GM12891 (cell line): Measurements from ENCODE around the gene AFAP1.

Experiments
- DNase-seq: peaks from one replicate; pipeline ENCODE4 v3.0.0; 2011; ENCODE audit warnings: low spot score; ENCODE audit not compliant: insufficient read length
- FAIRE-seq: peaks from 2 replicates; lab custom pipeline; 2011; peaks lifted over from hg19 to GRCh38; lab: Jason Lieb, UNC
- PAX5 ChIP-seq: IDR thresholded peaks from 2 replicates; pipeline ENCODE4 v1.6.1; 2011; ENCODE audit warnings: low read length, moderate library complexity, mild to moderate bottlenecking; ENCODE audit not compliant: insufficient read depth, severe bottlenecking
- POLR2A ChIP-seq: IDR thresholded peaks from 2 replicates; pipeline ENCODE4 v1.6.1; 2011; ENCODE audit warnings: low read depth, low read length, control low read depth
- POLR2AphosphoS5 ChIP-seq: IDR thresholded peaks from 2 replicates; pipeline ENCODE4 v1.6.1; 2011; ENCODE audit warnings: low read depth, low read length, control low read depth
- POU2F2 ChIP-seq: IDR thresholded peaks from 2 replicates; pipeline ENCODE4 v1.6.1; 2011; ENCODE audit warnings: low read depth, mild to moderate bottlenecking, control low read depth, low read length, moderate library complexity
- SPI1 ChIP-seq: IDR thresholded peaks from 2 replicates; pipeline ENCODE4 v1.6.1; 2011; ENCODE audit warnings: low read depth, low read length, control low read depth
- TAF1 ChIP-seq: IDR thresholded peaks from 2 replicates; pipeline ENCODE4 v1.6.1; 2011; ENCODE audit warnings: low read depth, low read length, control low read depth

Gene AFAP1

DNA sequence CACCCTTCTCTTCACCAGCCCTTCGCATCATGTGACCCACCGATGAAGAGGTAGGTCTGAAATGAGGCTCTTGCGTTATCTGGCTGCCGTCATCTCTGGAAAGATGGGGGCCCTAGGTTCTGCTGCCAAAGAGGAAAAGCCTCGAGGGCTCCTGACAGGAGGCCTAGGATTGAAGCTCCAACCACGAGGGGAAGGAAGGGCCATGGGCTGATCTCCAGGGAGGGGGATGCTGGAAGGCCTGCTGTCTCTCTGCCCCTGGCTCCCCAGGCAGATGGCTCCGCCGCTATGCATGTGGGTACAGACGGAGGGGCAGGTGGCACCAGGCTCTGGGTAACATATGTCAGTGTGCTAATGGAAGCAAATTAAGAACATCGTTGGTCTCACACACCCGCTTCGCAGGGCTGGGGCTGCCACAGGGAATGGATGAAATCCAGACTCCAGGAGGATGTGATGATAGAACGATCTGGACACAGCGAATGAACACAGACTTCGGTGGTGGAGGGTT lies 44.9 kb downstream of the AFAP1 start:
- DNase-seq: no peak
- FAIRE-seq: no peak
- TF ChIP-seq POLR2A (no peak), POLR2AphosphoS5 (no peak), PAX5 (no peak), POU2F2 (no peak), SPI1 (no peak), TAF1 (no peak)

DNA sequence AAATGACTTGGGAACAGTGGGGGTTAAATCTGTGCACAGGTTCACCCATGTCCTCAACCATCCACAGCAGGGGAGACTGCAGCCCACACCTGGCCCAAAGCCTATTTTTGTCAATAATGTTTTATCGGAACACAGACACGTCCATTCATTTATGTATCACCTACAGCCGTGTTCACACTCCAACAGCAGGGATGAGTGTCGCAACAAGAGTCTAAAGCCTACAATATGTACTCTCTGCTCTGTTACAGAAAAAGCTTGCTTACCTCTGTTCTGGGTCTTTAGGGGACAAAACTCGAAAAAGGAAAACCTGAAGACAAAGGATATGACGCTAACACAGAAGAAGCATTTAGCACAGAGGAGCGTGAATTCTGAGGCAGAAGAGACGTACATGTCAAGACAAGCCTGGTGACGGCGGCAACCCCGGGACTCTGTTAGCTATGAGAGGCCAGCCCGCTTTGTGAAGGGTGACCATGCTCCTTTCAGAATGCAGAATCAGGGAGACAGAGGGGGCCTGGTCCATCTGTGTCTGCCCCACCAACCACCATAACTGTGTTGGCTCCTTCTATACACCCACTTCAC lies 45.5 kb downstream of the AFAP1 start:
- no peak for DNase-seq
- TF ChIP-seq TAF1 (no peak), POU2F2 (no peak), PAX5 (no peak), POLR2AphosphoS5 (no peak), SPI1 (no peak), POLR2A (no peak)
- no peak for FAIRE-seq

DNA sequence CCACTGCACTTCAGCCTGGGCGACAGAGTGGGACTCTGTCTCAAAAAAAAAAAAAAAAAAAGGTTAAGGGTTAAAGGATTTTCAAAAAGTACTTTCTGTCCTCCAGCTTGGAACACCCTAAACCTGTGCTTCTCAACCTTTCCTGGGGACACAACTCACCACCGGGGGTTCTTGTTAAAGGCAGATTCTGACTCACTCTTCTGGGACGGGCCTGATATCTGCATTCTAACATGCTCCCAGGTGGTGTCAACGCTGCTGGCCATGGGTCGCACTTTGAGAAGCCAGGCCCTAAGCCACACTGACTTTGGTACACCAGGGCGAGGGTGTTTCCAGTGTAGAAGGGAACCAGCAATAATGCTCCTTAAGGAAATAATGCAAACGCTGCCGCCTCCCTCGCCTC lies 46.1 kb downstream of the AFAP1 start:
- DNase-seq: no peak
- TF ChIP-seq SPI1 (no peak), PAX5 (no peak), TAF1 (no peak), POLR2A (no peak), POLR2AphosphoS5 (no peak), POU2F2 (no peak)
- no peak for FAIRE-seq

DNA sequence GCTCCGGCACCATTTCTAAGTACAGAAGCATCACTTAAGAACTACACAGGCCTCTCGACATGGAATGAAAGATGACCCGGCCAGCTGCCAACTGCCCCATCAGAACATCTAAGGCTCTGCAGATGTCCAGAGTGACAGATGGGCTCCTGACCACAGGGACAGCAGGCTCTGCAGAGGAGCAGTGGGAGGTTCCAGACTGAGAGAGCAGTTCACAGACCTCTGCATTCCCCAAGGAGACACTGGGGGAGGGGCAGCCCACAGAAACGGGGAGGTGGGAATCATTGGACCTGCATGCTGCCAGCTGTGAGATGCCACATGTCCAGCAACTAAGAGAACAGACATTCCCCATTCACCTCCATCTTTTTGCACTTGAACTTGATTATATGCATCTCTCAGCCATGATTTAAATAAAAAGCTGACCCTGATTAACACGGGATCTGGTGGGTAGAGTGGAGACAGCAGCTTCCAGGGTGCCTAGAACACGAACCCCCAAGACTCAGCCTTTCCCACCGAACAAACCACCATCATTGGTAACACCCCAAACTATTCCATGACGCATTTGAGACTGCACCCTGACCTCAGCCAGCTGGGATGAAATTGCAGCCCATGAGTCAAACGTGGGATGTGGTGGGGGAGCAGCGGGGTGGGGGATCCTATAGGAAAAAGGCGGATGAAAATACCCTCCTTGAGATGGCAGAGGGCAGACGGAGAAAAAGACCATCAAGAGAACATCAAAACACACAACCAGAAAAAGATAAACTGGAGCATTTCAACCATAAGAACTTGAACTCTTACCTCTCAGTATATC lies 47.2 kb downstream of the AFAP1 start:
- DNase-seq (no peak), FAIRE-seq (no peak)
- no peak for TF ChIP-seq POLR2AphosphoS5
- no peak for TF ChIP-seq SPI1
- TF ChIP-seq POLR2A: no peak
- TF ChIP-seq PAX5: no peak
- no peak for TF ChIP-seq TAF1
- TF ChIP-seq POU2F2: no peak

DNA sequence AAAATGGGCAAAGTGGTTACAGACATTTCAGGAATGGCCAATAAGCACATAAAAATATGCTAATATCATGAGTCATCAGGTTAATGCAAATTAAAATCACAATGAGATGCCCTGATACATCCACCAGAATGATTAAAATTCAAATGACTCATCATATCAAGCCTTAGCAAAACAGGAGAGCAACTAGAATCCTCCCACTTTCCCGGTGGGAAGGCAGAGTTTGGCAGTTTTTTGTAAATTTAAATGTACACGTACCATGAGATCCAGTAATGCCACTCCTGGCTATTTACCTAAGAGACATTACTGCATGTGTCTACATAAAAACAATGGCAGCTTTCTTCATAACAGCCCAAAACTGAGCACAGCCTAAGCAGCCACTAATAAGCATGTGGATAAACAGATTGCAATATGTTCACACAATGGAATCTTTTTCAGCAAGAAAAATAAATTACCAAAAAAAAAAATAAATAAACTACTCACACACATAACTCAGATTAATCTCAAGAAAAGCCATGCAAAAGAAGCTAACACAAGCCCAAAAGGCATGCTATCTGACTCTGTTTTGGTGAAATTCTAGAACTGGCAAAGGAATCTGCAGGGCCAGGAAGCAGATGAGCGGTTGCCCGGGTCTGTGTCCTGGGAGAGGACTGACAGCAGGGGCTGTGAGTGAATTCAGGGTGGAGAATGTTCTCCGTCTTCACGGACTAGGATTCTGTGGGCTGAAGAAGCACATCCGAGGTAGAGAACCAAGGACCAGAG lies 48.8 kb downstream of the AFAP1 start:
- FAIRE-seq (no peak), DNase-seq (no peak)
- TF ChIP-seq TAF1: no peak
- no peak for TF ChIP-seq PAX5
- no peak for TF ChIP-seq POU2F2
- TF ChIP-seq POLR2AphosphoS5: no peak
- TF ChIP-seq POLR2A: no peak
- TF ChIP-seq SPI1: no peak

DNA sequence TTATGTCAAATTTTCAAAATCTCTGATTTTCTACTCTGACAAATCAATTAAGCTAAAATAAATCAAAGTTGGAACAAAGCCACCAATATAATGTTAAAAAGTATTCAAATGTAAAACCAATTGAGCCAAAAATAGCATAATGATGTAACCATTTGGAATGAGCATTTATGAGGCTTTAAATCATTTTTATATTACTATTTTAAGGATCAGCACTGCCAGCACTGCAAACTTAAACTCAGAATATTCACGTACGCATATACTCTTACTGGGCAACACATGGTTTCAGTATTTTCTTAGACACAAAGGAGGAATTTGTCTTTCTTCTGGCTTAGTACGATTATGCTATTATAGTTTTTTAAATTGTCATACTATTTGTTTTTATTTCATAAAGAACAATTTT lies 52.2 kb downstream of the AFAP1 start:
- FAIRE-seq: no peak
- TF ChIP-seq POU2F2 (no peak), POLR2AphosphoS5 (no peak)

DNA sequence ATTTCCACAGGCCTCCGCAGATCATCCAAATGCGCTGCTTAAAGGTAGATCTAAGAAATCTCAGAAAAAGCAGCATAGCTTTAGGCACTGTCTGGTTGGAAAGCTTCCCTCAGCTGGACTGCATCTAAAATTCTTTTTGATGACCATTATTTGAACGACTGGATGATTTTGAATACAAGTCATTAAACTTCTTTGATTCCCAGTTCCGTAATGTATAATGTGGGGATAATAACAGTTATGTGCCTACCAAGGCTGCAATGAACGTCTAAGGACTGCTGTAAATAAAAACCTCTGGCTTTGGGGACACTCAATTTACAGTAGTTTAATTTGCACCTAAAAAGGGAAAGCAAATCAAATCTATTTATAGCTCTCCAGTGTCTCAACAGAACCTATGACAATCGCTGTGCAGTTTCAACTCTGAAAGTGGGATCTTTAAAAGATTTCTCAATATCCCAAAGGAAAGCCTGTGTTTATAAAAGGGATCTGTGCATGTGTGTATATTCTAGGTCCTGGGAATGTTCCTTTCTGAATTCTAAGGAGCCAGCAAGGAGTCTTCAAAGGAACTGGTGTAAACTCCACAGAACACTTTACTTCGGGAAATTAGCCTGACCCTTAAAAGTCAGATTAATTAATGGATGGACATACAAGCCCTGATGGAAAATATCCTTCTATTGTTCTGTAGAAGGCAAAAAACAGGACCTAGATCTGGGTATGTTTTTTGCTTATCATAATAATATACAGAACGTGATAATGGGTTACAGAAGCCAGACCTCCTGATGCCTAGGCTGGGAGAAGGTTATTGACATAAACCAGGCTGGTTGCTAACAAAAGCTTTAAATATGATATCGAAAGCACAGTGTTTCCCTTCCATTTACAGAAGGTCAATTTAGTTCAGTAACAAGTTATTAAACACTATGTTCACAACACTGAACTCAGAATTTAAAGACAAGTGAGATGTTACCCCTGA lies 53.4 kb downstream of the AFAP1 start:
- no peak for TF ChIP-seq POU2F2
- no peak for TF ChIP-seq SPI1
- TF ChIP-seq POLR2AphosphoS5: no peak
- TF ChIP-seq PAX5: no peak
- no peak for TF ChIP-seq POLR2A
- no peak for TF ChIP-seq TAF1
- FAIRE-seq (no peak), DNase-seq (no peak)

More for the DNA sequence above, 52.2 kb downstream of the AFAP1 start:
- DNase-seq: no peak

DNA sequence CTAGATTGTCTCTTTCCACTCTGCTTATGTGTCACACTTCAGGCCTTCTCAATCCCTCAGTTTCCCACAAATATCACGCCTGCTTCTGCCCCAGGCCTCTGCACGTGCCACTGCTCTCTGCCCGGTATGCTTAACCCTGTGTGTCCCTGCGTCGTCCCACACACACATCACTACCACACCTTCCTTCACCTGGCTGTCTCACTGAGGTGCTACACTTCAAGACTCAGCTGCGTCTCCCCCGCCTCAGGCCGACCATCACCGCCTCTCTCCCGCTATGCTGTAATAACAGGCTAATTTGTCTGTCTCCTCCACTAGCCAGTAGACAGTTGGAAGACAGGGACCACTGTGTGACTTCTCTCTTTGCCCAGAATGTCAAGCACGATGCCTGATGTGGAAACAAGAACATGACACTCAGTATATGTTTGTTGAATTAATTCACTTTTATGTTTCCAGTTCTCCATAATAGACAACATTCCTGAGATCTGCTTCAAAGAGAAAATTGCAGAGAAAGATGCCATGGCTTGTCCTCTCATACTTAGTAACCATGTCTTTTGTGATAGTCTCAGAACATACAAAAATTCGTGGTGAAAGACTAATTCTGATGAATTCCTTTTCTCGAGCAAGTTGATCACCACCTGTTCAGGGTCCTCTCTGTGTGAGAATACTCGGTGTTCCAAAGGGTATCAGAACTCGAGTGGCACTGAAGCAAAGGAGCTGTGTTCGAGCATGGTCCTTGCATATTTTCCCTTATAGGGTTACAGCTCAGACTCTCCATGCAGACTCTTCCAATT lies 54.2 kb downstream of the AFAP1 start:
- no peak for DNase-seq
- TF ChIP-seq TAF1 (no peak), SPI1 (no peak), POLR2A (no peak), PAX5 (no peak), POU2F2 (no peak), POLR2AphosphoS5 (no peak)
- FAIRE-seq: no peak
